Mammary epithelial cell (primary cell): Measurements from ENCODE around the gene CATSPER4.

Experiments used
- EZH2 ChIP-seq: IDR thresholded peaks from 2 replicates; pipeline ENCODE4 v1.6.1; 2012; ENCODE audit warnings: low read length, inconsistent platforms, borderline replicate concordance
- TF ChIP-seq, protein P1 (sequence below), 2 donors: IDR thresholded peaks in 1 of 2; conservative IDR thresholded peaks in 1 of 2; 2 replicates each; pipeline ENCODE4 v1.5.1; 2011 to 2012; ENCODE audit warnings: inconsistent platforms in 2 of 2, low read length in 2 of 2, mild to moderate bottlenecking in 2 of 2, control low read depth in 1 of 2, low read depth in 1 of 2; ENCODE audit not compliant: insufficient read depth in 1 of 2; ENCODE audit errors: extremely low read depth in 1 of 2

GRCh38 chr1:26181586-26182382 lies 8.6 kb upstream of the CATSPER4 start:
- TF ChIP-seq EZH2: no peak
- TF ChIP-seq, protein P1, sequence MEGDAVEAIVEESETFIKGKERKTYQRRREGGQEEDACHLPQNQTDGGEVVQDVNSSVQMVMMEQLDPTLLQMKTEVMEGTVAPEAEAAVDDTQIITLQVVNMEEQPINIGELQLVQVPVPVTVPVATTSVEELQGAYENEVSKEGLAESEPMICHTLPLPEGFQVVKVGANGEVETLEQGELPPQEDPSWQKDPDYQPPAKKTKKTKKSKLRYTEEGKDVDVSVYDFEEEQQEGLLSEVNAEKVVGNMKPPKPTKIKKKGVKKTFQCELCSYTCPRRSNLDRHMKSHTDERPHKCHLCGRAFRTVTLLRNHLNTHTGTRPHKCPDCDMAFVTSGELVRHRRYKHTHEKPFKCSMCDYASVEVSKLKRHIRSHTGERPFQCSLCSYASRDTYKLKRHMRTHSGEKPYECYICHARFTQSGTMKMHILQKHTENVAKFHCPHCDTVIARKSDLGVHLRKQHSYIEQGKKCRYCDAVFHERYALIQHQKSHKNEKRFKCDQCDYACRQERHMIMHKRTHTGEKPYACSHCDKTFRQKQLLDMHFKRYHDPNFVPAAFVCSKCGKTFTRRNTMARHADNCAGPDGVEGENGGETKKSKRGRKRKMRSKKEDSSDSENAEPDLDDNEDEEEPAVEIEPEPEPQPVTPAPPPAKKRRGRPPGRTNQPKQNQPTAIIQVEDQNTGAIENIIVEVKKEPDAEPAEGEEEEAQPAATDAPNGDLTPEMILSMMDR (conservative IDR thresholded peaks at IDR 0.05 in 1 of 2, IDR thresholded peaks at IDR 0.05 in 1 of 2; ENCODE audit: extremely low read depth in 1 of 2, insufficient read depth in 1 of 2, low read depth in 1 of 2, low read length in 2 of 2): no peak
